Vagina (tissue), 2 donors: Measurements from ENCODE around the gene REEP3.

Experiments used
- POLR2A ChIP-seq, 2 donors: fragments of 450-650 bp; IDR thresholded peaks; one replicate each; pipeline ENCODE4 v1.6.1; 2017; ENCODE audit warnings: antibody characterized with exemption in 2 of 2, mild to moderate bottlenecking in 2 of 2, moderate library complexity in 2 of 2
- TF ChIP-seq, protein P1 (sequence below), 3 experiments: fragments of 450-650 bp in 2 of 3; fragments of 200-600 bp in 1 of 3; sonication (generic) in 1 of 3; IDR thresholded peaks; one replicate each; pipeline ENCODE4 v1.5.1; 2017 to 2019; ENCODE audit warnings: antibody characterized with exemption in 3 of 3, mild to moderate bottlenecking in 2 of 3, moderate library complexity in 2 of 3

DNA sequence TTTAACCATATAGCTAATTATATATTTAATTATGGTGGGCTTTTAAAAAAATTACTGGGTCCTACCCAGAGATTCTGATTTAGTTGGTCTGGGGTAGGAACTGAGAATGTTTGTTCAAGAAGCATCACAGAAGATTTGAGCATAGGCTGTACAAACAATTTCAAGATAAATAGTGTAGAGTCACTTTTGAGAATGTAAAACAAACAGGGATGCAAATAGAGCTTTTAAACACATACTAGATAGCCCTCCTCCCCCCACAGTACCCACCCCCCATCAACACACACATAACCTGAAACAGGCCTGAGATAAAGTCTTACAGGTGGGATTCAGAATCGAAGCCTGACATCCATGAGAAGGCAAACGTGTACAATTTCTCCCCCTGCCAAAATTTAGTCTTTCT is 15.6 kb upstream of the REEP3 start:
- TF ChIP-seq POLR2A (IDR thresholded peaks at IDR 0.05) = no peak
- TF ChIP-seq, protein P1, sequence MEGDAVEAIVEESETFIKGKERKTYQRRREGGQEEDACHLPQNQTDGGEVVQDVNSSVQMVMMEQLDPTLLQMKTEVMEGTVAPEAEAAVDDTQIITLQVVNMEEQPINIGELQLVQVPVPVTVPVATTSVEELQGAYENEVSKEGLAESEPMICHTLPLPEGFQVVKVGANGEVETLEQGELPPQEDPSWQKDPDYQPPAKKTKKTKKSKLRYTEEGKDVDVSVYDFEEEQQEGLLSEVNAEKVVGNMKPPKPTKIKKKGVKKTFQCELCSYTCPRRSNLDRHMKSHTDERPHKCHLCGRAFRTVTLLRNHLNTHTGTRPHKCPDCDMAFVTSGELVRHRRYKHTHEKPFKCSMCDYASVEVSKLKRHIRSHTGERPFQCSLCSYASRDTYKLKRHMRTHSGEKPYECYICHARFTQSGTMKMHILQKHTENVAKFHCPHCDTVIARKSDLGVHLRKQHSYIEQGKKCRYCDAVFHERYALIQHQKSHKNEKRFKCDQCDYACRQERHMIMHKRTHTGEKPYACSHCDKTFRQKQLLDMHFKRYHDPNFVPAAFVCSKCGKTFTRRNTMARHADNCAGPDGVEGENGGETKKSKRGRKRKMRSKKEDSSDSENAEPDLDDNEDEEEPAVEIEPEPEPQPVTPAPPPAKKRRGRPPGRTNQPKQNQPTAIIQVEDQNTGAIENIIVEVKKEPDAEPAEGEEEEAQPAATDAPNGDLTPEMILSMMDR (IDR thresholded peaks at IDR 0.05) = no peak
